Uterus (tissue), 2 donors: ENCODE results near the gene OGFOD1.

Experiments
- CTCF ChIP-seq, 4 experiments: fragments of 200-600 bp in 2 of 4; fragments of 450-650 bp in 2 of 4; sonication (generic) in 2 of 4; IDR thresholded peaks; one replicate each; pipeline ENCODE4 v1.5.1; 2016 to 2019; ENCODE audit warnings: antibody characterized with exemption in 4 of 4, mild to moderate bottlenecking in 2 of 4, moderate library complexity in 1 of 4
- POLR2A ChIP-seq, 2 donors: fragments of 450-650 bp; IDR thresholded peaks; one replicate each; pipeline ENCODE4 v1.6.1; 2016; ENCODE audit warnings: antibody characterized with exemption in 2 of 2, mild to moderate bottlenecking in 1 of 2, moderate library complexity in 1 of 2

- TF ChIP-seq CTCF (IDR thresholded peaks at IDR 0.05) (no peak), POLR2A (IDR thresholded peaks at IDR 0.05) (no peak)
Observed at GRCh38 chr16:56493815-56494214, 42.5 kb downstream of the OGFOD1 start.
